Posterior cingulate gyrus (tissue), 11 donors: ENCODE data around the gene ANTXR1.
"Not testable (repeated sequence)": the region's sequence is repeated elsewhere in the genome, so short reads cannot be mapped to it uniquely, and the experiment has no call there.

Experiments
- DNase-seq, 10 donors: peaks; one replicate each; pipeline versions ENCODE4 v3.0.0 to v3.0.0-alpha.2; 2020 to 2021; ENCODE audit warnings: mixed read lengths in 3 of 10
- intact Hi-C: fragments of 100-400 bp; cut with DNase I; formaldehyde crosslinking; loops from one replicate; pipeline ENCODE4 v1.15.1; 2023

Gene ANTXR1

DNA sequence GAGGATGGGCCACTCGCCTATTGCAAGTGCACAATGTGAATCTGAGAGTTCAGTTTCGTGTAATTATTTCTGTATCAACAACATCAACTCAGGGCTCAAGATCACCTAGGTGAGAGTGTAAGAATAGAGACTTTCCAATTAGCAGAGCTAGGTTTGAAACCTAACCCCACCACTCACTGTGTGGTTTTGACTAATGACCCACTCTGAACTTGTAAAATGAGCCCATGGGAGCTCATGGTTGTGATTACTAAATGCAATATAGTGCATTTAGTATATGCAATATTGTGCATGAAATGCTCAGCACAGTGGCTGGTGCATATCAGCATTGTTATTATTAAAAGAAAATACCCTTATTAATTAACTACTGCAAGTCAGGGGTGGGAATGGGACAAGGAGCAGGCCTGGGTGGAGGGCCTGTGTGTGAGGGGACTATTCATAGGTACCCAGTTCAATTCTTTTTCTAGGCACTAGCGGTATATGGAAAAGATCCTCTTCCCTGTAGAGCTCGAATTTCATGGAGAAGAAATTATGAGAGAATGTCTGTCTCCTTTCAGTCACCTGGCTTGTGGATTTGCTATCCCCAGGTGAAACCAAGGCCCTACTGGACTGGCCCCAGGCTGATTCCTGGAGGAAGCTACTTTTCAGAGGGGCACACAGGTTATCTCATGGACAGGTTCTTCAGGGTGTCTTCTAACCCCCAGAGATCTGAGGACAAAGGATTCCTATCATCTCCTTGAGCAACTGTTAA lies 204.5 kb downstream of the ANTXR1 start:
- DNase-seq: no peak
- intact Hi-C loops: no loop called here

DNA sequence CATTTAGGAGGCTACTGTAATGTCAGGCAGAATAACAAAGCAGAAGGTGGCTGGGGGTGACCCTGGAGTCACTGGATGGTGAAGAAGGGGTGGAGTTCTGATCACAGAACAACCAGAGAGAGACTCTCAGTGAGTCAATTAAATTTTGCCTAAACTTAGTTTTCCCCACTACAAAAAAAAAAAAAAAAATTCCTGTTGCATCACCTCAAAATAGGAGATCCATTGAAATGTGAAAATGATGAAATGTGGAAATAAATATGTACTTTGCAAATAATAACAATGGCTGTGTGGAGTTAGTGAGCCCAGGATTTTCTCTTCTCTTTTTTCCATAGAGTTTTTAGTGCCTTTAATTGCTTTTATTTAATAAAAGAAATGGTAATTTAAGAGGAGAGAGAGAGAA lies 208.5 kb downstream of the ANTXR1 start:
- no peak for DNase-seq
- intact Hi-C loops: no loop called here

DNA sequence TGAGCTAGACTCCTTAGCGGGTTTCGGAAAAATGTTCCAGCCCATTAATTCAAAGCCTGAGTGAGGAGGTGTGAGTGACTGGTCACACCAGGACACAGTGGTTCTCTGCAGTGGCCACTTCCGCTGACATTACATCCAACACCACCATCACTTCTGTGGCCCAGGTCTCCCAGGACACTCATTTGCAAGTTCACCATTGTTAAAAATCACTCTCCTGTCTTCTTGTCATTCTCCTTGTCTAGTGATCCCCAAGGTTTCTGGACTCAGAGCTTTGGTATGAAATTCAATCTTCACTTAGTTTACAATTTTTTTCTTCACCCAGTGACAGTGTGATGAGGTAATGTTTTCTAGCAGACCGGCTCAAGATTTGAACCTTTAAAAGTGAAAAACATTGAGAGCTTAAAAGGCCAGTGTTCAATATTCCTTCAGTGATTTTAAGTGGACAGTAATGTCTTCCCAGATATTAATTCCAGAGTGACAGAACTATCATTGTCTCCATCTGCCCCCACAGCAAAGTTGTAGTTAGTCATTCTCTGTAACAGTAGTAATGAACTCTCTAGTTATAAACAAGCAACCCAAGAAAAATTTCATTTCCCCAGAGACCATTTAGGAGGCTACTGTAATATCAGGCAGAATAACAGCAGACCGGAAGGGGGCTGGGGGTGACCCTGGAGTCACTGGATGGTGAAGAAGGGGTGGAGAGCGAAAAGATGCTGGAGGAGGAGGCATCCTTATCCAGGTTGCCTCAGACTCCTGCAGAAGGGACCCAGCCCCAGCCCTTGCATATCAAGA lies 209.2 kb downstream of the ANTXR1 start:
- intact Hi-C loops: no loop called here
- no peak for DNase-seq

DNA sequence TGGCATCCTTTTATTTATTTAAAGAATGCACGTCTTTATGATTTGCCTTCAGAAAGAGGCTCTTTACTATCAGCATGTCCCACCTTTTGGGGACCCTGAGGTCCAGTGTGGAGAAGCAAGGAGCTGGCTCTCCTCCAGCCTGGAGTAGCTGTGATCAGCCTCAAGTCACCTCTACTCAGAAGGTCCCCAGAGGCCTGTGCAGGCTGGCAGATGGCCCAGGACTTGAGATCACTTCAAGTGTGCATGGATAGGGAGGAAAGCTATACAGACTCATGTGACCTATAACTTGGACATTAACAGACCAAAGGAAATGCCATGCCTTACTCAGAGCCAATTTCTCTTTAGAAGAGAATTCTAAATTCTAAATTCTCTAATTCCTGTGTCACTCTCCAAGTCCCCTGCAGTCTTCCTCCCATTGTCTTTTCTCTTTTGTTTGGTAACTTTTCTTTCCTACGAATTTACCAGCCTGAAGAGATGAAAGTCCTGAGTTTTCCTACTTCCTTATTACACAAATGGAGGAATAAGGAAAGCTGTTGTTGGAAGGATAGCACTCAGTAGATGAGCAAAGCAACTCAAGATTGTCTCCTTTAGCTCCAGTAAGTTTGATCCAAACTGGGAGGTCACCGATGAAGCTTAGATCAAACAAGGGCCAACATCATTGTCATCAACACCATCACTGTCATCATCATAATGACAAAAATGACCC lies 210.1 kb downstream of the ANTXR1 start:
- no peak for DNase-seq
- intact Hi-C loops: no loop called here

DNA sequence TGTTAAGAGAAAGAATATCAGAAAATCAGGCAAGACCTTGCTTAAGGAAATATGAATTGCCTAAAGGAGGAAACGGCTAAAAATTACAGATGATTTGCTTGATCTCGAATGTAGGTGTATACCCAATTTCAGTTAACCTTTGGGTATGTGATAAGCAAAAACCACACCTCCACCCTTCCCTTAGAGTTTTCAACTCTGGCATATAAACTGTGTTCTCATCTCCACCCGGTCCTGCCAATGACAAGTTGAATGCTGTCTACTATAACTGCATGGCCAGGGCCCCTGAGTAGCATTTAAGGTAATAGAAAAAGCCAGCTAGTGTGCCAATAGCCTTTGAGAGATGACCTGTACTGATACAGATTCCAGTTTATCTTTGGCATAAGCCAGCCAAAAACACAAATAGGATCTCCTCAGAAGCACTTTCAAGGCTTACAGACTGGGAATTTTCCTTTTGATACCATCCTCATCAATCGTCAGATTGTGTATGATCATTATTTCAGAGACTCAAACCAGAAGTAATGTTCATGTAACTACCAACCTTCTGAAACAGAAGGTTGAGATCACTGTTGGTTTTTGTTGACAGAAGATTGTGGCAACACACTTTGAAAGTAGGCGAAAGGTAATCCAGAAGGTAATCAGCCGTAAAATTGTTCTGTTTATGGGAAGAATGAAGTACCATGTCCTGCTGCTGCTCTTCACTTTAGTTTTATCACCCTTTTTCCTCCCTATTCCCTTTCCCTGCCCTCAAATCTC lies 211.0 kb downstream of the ANTXR1 start:
- intact Hi-C loops: no loop called here
- DNase-seq: no peak

DNA sequence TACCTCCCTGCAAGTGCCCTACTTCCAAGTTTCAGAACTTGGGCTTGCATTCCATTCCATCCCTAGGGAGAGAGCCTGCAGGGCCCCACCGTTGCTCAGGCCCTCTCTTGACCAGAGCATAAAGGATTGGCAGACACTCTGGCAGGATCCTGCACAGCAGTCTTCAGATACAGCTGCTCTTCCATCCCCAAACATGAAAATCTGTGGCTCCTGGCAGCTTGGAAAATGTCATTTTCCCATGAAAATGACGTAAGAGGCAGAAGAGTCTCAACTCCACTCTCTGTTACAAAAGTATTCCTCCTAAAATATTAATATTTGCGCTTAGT lies 211.5 kb downstream of the ANTXR1 start:
- intact Hi-C loops: no loop called here
- DNase-seq: no peak

DNA sequence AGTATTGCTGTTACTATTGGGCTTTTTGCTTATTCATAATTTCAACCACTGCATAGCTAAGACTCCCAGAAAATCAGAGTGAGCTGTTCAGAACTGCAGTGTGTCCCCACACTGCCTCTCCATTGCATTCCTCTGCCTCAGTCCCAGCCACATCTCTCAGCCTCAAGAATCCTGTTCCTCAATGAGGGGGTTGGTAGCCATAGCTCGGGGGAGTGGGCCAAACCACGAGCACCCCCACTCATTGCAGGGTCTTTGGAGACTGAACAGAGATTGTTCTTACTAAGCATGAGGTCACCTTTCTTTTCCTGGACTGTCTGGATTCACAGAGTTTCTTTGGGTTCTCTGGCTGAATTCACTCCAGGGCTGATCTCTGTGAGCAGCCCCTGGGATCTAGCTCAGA lies 213.0 kb downstream of the ANTXR1 start:
- DNase-seq: no peak
- intact Hi-C loops: no loop called here

DNA sequence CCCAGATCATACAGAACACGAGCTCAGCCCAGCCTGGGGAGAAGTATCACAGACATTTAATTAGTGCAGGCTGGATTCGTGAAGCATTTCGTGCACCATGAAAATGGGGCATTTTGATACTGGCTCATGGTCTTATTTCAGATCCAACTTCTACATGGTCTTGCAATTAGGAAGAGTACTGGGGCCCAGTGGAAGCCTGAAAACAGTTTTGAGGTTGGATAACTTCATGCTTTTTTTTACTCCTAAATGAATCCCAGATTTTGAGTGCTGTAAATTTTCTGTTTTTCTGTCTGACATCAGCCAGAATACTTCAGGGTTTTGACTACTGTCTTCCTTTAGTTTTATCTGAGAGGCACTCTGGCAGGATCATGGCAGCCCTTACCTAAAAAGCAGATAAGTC lies 213.9 kb downstream of the ANTXR1 start:
- no peak for DNase-seq
- intact Hi-C loops: no loop called here

DNA sequence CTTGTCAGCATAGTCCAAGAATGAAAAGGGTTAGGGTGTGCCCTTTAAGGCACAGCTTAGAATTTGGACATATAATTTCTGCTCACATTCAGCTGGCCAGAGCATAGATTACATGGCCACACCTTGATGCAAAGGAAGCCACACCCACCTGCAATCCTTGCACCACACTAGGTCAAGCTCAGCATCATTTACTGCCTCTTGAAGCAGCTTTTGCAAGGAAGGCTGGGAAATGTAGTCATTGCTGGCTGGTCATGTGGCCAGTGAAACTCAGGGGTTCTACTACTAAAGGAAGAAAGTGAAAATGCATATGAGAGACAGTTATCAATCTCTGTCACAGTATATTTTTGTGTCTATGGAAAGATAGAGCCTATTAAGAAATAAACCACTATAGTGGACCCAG lies 214.7 kb downstream of the ANTXR1 start:
- DNase-seq: no peak
- intact Hi-C loops: no loop called here

DNA sequence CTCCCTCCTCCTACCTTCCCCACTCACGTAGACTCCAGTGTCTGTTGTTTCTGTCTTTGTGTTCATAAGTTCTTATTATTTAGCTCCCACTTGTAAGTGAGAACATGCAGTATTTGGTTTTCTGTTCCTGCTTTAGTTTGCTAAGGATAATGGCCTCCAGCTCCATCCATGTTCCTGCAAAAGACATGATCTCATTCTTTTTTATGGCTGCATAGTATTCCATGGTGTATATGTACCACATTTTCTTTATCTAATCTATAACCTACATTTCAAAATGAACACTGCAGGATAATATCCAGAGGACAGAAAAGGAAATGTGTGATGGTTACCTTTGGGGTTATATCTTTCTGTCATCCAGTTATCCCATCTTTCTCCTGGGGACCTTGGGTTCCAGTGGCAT lies 218.0 kb downstream of the ANTXR1 start:
- DNase-seq, intact Hi-C loops: not testable (repeated sequence)

DNA sequence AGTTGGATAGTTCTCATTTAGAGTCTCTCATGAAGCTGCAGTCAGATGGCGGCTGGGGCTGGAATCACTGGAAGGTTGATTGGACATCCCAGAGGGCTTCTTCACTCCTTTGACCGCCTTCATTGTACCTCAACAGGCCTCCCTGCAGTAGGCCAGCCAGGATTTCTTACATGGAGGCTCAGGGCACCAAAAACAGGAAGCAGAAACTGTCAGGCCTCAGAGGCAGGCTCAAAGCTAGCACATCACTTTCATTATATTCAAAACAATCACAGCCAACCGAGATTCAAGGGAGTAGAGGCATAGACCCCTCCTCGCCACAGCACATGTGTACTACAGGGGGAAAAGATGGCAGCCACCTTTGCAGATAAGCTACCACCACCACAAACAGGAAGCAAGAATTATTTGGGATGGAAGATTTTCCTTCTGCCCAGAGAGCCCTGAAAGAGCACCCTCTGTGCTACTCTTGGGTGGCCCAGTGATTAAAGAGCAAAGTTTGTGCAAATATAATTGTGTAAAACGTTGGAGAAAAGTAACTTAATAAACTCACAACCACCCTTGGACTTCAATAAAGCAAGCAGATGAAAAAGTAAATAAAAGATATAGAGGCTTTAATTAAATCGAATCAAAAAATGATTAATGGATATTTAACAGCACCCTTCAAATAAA lies 218.8 kb downstream of the ANTXR1 start:
- intact Hi-C loops: no loop called here

DNA sequence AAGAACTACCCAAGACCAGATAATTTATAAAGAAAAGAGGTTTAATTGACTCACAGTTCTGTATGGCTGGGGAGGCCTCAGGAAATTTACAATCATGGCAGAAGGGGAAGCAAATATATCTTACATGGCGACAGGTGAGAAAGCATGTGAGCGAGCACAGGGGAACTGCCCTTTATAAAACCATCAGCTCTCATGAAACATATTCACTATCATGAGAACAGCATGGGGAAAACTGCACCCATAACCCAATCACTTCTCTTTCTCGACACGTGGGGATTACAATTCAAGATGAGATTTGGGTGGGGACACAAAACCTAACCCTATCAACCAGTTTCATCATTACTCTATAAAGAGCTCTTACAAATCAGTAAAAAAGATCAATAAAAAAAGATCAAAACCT lies 222.9 kb downstream of the ANTXR1 start:
- DNase-seq, intact Hi-C loops: not testable (repeated sequence)

More for the DNA sequence above, 218.8 kb downstream of the ANTXR1 start:
- no peak for DNase-seq

DNA sequence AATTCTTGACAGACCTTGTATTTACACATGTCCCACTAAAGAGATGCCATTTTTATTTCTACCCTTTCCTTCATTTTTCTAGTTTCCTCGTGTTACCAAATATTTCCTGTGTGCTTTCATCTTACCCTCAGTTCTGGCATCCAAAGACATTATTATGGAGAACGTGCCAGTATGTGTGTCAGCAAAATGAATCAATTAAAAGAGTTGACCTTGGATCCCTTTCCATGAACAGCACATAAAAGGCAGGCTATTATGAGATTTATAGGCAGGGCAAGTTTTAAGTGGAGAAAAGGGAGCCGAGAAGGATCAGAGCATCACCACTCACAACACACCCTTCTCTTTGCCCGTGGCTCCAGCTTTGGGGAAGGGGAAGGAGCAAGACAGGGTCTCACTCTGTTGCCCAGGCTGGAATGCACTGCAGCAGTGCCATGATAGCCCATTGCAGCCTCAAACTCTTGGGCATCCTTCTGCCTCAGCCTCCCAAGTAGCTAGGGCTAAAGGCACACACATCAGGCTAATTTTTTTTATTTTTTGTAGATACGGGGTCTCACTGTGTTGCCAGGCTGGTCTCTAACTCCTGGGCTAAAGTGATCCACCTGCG lies 224.2 kb downstream of the ANTXR1 start:
- no peak for DNase-seq
- intact Hi-C loops: no loop called here

DNA sequence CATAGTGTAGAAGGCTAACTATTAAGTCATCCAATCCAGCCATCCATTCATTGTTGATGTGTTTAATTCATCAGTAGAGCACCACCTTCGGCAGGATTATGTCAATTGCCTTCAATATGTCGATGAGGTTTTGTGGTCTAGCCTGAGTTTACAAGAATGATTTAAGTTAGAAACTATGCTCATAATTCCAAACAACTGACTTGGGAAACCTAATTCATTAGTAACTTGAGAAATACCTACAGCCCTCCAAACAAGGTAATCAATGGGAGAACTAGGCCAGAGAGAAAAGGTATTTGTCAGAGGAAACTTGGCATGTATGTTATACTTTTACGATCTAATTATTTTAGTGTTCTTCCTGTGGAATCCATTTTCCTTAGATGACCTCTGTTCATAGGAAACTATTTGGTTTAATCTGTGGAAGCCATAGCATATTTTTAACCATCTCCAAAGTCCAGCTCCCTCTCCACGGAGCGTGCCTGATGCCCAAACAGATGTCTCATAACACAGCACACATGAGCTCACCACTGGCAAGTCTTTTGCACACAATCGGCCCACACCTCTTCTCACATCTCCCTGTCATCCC lies 225.6 kb downstream of the ANTXR1 start:
- intact Hi-C loops: no loop called here
- DNase-seq: peak in 1 of 10 donors; percentile 15

DNA sequence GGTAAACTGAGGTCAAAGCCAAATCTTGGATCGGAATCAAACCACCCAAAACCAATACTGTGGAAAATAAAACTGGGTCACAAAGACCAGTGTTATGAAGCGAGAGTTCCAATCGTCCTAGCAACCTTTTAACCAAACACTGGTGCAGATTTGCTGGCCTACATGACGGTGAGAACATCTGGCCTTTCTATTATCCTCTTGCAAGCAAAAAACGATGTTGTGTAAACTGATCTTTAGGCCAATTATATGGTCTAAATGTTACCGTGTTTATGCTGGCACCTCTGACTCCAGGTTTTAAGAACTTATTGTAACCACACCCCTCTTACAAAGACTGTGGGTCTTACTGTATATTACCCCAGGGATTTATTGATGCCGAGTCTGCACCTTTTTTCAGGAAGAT lies 228.1 kb downstream of the ANTXR1 start:
- no peak for DNase-seq
- intact Hi-C loops: no loop called here

DNA sequence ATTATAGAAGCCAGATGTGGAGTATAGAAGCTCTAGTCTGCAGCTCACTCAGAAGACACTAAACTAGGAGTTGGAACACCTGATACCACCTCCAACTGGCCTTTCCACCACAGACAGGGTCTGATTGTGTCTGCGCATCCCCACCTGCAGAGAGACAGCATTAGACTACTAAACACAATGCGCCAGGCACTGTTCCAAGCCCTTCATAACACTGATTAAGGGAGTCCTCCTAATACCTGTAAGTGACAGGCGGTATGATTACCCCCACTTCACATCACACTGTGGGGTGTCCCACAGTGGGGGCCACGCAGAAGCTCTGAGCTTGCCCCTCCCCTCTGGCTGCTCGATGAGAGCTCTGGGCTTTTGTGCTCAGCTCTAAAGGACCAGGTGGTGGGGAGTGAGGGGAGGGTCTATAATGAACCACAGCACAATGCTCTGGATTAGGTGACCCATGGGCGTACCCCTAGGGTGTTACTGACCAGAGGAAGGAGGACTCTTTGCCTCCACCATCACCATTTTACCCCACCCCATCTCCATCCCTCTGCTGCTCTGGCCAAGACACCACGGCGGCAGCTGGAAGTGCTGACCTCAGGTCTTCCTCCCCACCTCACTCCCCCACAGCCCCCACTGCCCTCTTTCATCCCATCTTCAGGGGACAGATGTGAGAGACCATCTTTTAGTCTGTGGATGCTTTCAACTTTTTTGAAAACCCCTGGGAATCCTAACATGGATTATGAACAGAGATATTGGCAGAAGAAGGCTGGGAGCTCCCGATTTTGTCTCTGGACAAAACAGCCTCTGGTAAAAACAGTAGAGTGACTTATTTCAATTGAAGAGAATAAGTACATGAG lies 228.9 kb downstream of the ANTXR1 start:
- intact Hi-C loops: no loop called here
- no peak for DNase-seq

DNA sequence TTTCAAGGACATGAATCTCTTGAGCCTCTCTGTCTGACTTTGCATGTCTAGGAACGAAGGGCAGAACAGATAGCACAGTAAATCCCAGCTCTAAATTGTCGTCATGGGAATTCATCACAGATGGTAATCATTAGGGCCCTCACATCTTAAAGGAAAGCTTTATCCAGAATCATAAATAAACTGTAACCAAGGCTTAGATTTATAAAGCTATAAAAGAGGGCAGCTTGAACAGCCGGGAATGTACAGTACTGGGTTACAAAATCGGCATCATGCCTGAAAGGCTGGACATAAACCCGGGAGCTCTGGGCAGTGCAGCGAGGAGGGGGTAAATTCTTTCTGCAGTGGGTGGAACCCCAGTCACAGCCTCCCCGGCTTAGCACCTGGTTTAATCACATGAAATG lies 229.7 kb downstream of the ANTXR1 start:
- intact Hi-C loops: no loop called here
- no peak for DNase-seq

DNA sequence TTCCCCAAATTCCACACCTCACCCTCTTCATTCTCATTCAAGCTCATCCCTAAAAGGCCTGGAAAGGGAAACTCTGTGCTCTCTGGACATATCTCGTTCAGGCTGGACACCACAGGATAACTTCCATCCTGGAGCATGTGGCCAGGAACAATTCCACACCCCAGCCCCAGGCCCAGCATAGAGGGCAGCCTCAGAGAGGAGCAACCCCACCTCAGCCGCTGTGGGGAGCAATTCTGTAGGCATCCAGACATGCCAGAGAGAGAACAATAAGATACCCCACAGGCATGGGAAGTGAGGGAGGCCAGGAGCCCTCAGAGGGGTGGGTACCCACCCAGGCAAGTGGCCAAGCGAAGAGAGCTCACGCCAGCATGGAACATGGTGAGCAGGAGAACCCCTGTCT lies 230.7 kb downstream of the ANTXR1 start:
- intact Hi-C loops: no loop called here
- no peak for DNase-seq

DNA sequence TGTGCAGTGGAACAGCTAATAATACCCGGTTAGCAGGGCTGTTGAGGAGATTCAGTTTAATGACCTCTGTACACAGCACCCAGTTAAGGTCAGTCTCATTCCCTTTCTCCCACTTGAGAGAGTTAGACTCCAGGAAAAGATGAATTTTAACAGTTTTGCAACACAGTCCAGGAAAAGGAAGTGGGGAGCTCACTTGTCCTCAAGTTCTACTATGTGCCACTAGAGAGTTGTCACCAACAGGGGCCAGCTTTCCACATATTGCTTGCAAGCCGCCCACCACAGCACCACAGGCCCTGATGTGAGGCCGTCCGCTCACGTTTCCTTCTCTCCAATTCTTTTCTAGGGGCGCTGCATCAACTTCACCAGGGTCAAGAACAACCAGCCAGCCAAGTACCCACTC lies 231.9 kb downstream of the ANTXR1 start:
- DNase-seq: no peak
- intact Hi-C loops: no loop called here
